ENCODE results near the gene SCARF2.
A peak's percentile ranks its signal among the peaks of the same experiment; 100 is the strongest.

Gene SCARF2

GRCh38 chr22:20436768-20437612 is 635 bp downstream of the SCARF2 start:
- peak overlapping the region; percentile 73 for H3K4me3 Mint-ChIP-seq
- peaks cover 62% of the 10 kb centered on the region for H3K27me3 Mint-ChIP-seq
- H3K4me1 Mint-ChIP-seq: peaks cover 21% of the 10 kb centered on the region
- H3K27ac Mint-ChIP-seq: no peak overlapping the region
- no peaks in the 10 kb centered on the region for H3K9me3 Mint-ChIP-seq
- H3K36me3 Mint-ChIP-seq: no peaks in the 10 kb centered on the region
- peak; percentile 10 for ATAC-seq

- Mint-ChIP-seq H3K27ac (no peak overlapping the region), H3K27me3 (peaks cover 67% of the 10 kb centered on the region), H3K4me1 (peaks cover 22% of the 10 kb centered on the region), H3K36me3 (no peaks in the 10 kb centered on the region), H3K4me3 (peak overlapping the region; percentile 73), H3K9me3 (no peaks in the 10 kb centered on the region)
- no peak for ATAC-seq
Observed at GRCh38 chr22:20436307-20436767, 1.3 kb downstream of the SCARF2 start.

GRCh38 chr22:20435436-20436306 is 2.0 kb downstream of the SCARF2 start:
- Mint-ChIP-seq H3K4me3 (no peak overlapping the region), H3K36me3 (no peaks in the 10 kb centered on the region), H3K27me3 (peaks cover 67% of the 10 kb centered on the region), H3K4me1 (peaks cover 22% of the 10 kb centered on the region), H3K27ac (no peak overlapping the region), H3K9me3 (no peaks in the 10 kb centered on the region)
- no peak for ATAC-seq

GRCh38 chr22:20434773-20435172 is 2.9 kb downstream of the SCARF2 start:
- Mint-ChIP-seq H3K9me3 (no peaks in the 10 kb centered on the region), H3K4me3 (no peak overlapping the region), H3K4me1 (peaks cover 22% of the 10 kb centered on the region), H3K27me3 (peaks cover 67% of the 10 kb centered on the region), H3K36me3 (no peaks in the 10 kb centered on the region), H3K27ac (no peak overlapping the region)
- ATAC-seq: no peak

DNA sequence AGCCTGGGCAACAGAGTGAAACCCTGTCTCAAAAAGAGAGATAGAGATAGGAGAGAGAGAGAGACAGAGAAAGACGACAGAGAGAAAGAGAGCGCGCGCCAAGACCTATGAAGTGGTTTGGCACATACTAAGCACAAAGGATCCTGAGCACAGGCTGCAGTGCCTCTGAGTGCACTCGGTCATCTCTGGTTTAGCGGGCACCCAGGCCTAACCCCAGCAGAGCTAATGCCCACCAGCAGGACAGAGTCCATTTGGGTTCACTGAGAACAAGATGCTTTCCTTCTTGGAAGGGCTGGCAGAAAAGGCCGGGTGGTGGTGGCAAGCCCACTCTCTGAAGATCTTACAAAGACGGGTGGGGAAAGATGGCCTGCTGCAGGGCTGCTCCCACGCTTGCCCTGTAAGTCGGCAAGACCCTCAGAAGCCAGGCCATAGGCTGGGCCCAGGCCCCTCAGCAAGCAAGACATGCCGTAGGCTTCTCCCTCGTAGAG is 3.3 kb downstream of the SCARF2 start:
- Mint-ChIP-seq H3K9me3 (no peaks in the 10 kb centered on the region), H3K36me3 (no peaks in the 10 kb centered on the region), H3K27me3 (peaks cover 69% of the 10 kb centered on the region), H3K4me3 (no peak overlapping the region), H3K4me1 (peaks cover 23% of the 10 kb centered on the region), H3K27ac (no peak overlapping the region)
- no peak for ATAC-seq

DNA sequence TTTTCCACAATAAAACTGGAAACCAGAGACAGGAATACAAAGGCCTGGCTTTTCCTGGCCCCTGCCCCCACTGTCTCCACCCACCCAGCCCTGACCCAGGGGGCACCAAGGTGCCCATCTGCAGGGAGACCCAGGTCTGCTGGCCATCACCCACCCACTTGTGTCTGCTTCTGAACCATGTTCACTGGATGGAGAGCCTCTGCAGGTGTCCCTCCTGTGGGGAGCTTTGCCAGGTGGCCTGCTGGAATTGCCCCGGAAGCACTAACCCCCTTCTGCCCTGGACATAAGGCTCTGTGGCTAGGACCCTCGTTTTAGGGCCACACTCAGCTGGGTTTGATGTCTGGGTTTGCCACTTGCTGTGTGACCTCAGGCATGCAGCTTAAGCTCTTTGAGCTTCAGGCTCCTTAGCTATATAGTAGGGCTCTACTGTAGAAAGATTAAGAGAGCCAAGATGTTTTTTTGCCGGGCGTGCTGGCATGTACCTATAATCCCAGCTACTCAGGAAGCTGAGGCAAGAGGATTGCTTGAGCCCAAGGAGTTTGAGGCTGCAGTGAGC is 3.9 kb downstream of the SCARF2 start:
- peaks cover 28% of the 10 kb centered on the region for H3K4me1 Mint-ChIP-seq
- no peak for ATAC-seq
- H3K36me3 Mint-ChIP-seq: no peaks in the 10 kb centered on the region
- H3K4me3 Mint-ChIP-seq: no peak overlapping the region
- no peaks in the 10 kb centered on the region for H3K9me3 Mint-ChIP-seq
- H3K27ac Mint-ChIP-seq: no peak overlapping the region
- peaks cover 72% of the 10 kb centered on the region for H3K27me3 Mint-ChIP-seq

DNA sequence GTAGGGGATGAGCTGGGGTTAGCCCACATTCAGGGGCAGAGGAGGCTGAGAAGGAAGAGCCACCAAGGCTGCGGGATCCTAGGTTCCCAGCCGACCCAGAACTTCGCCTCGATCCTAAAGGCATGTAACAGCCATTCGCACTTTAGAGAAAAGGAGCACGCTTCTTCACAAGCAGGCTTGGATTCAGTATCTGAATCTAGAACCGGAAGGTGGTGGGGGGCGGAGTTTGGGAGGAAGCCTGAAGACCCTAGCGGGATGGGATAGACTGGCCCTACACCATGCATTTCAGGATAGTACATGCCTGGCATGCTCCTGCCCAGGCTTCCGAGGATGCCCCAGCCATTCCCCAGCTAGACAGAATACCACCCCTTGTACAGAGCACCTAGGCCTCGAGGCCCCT is 4.4 kb downstream of the SCARF2 start:
- no peaks in the 10 kb centered on the region for H3K9me3 Mint-ChIP-seq
- H3K27ac Mint-ChIP-seq: no peak overlapping the region
- ATAC-seq: no peak
- H3K27me3 Mint-ChIP-seq: peaks cover 72% of the 10 kb centered on the region
- H3K4me3 Mint-ChIP-seq: no peak overlapping the region
- peaks cover 25% of the 10 kb centered on the region for H3K4me1 Mint-ChIP-seq
- no peaks in the 10 kb centered on the region for H3K36me3 Mint-ChIP-seq

DNA sequence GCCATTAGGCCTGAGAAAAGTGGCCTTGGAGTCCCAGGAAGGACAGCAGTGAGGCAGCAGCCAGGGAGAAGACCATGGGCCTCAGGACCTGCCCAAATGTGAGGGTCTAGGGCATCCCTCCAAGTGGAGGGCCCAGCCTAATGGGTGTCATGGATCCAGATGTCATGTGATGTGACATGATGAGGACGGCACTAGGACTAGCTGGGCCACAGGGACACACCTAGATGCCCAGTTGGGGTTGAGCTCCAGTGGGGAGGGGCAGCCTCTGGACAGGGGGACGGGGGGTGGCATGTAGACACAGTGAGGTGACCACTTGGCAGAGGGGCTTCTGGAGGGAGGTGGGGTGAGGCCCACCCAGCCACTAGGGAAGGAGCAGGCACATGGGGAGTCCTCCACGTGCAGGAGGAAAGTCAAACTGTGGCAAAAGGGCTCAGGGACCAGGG is 5.4 kb downstream of the SCARF2 start:
- peaks cover 75% of the 10 kb centered on the region for H3K27me3 Mint-ChIP-seq
- ATAC-seq: no peak
- no peak overlapping the region for H3K27ac Mint-ChIP-seq
- H3K4me3 Mint-ChIP-seq: peak overlapping the region; percentile 28
- peaks cover 21% of the 10 kb centered on the region for H3K4me1 Mint-ChIP-seq
- H3K9me3 Mint-ChIP-seq: no peaks in the 10 kb centered on the region
- no peaks in the 10 kb centered on the region for H3K36me3 Mint-ChIP-seq

GRCh38 chr22:20431511-20432192 is 6.0 kb downstream of the SCARF2 start:
- Mint-ChIP-seq H3K9me3 (no peaks in the 10 kb centered on the region), H3K27me3 (peaks cover 75% of the 10 kb centered on the region), H3K4me3 (peak overlapping the region; percentile 28), H3K36me3 (no peaks in the 10 kb centered on the region), H3K4me1 (peaks cover 15% of the 10 kb centered on the region), H3K27ac (no peak overlapping the region)
- ATAC-seq: no peak

GRCh38 chr22:20430720-20431510 is 6.7 kb downstream of the SCARF2 start:
- H3K36me3 Mint-ChIP-seq: no peaks in the 10 kb centered on the region
- H3K27ac Mint-ChIP-seq: no peak overlapping the region
- H3K9me3 Mint-ChIP-seq: no peaks in the 10 kb centered on the region
- peak overlapping the region; percentile 68 for H3K4me3 Mint-ChIP-seq
- peaks cover 73% of the 10 kb centered on the region for H3K27me3 Mint-ChIP-seq
- H3K4me1 Mint-ChIP-seq: peaks cover 13% of the 10 kb centered on the region
- peak; percentile 53 for ATAC-seq

GRCh38 chr22:20430101-20430719 is 7.4 kb downstream of the SCARF2 start:
- no peaks in the 10 kb centered on the region for H3K36me3 Mint-ChIP-seq
- peaks cover 14% of the 10 kb centered on the region for H3K4me1 Mint-ChIP-seq
- H3K4me3 Mint-ChIP-seq: peak overlapping the region; percentile 89
- peaks cover 69% of the 10 kb centered on the region for H3K27me3 Mint-ChIP-seq
- no peaks in the 10 kb centered on the region for H3K9me3 Mint-ChIP-seq
- ATAC-seq: peak; percentile 2
- H3K27ac Mint-ChIP-seq: no peak overlapping the region

- H3K4me3 Mint-ChIP-seq: peak overlapping the region; percentile 89
- H3K36me3 Mint-ChIP-seq: no peaks in the 10 kb centered on the region
- H3K27ac Mint-ChIP-seq: peak overlapping the region; percentile 58
- H3K4me1 Mint-ChIP-seq: peaks cover 19% of the 10 kb centered on the region
- no peaks in the 10 kb centered on the region for H3K9me3 Mint-ChIP-seq
- H3K27me3 Mint-ChIP-seq: peaks cover 69% of the 10 kb centered on the region
- peak; percentile 82 for ATAC-seq
Observed at GRCh38 chr22:20429254-20430100, 8.1 kb downstream of the SCARF2 start.
